ENCODE results near the gene KIAA0408. TPM values are rescaled to one million over a fixed set of nuclear protein-coding genes. Genes with fewer than 3 reads are reported as not detected.

Gene KIAA0408
- total and polyA plus RNA-seq, 9 of the 15 experiments (the other 6 are each of a cell fraction or from before 2014, with no cell fraction given), result 0.11 TPM; not detected in 8

DNA sequence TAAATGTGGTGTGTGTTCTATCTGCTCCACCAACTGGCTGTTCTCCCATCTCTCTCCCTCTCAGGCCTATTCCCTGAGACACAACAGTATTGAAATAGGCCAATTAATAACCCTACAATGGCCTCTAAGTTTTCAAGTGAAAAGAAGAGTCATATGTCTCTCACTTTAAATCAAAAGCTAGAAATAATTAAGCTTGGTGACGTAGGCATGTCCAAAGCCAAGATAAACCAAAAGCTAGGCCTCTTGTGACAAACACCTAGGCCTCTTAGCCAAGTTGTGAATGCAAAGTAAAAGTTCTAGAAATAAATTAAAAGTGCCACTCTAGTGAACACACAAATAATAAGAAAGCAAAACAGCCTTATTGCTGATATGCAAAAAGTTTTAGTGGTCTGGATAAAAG is 30.1 kb upstream of the KIAA0408 start:
- Histone ChIP-seq H3K79me2 (ENCODE audit: control insufficient read depth, insufficient read depth, low read length) (no peaks in the 10 kb centered on the region), H3K27me3 (ENCODE audit: control insufficient read depth in 2 of 2, insufficient read depth in 2 of 2, low read length in 2 of 2) (no peaks in the 10 kb centered on the region), H4K20me1 (replicated peaks; ENCODE audit: control insufficient read depth, insufficient read depth, low read length) (no peaks in the 10 kb centered on the region), H3K4me3 (no peak overlapping the region), H3K36me3 (ENCODE audit: control insufficient read depth, insufficient read depth, low read length) (no peaks in the 10 kb centered on the region), H3K9me3 (replicated peaks; ENCODE audit: control insufficient read depth, insufficient read depth, low read depth, low read length) (no peaks in the 10 kb centered on the region), H3K9ac (ENCODE audit: insufficient read depth in 1 of 2, low read depth in 2 of 2, low read length in 2 of 2) (no peak overlapping the region), H3K9me1 (ENCODE audit: control insufficient read depth, insufficient read depth, low read length) (no peaks in the 10 kb centered on the region), H3K27ac (ENCODE audit: extremely low read depth, low read depth, low read length) (no peak overlapping the region), H3K4me1 (replicated peaks in 1 of 2; ENCODE audit: control insufficient read depth in 2 of 2, insufficient read depth in 2 of 2, low read length in 2 of 2) (no peaks in the 10 kb centered on the region), H3K4me2 (ENCODE audit: insufficient read depth, low read length) (no peak overlapping the region), H2AFZ (ENCODE audit: low read depth, low read length) (no peak overlapping the region)
- 9% methylated on average over 1 of the region's 1 CpG for WGBS (ENCODE audit: insufficient coverage, low coverage, missing lambda C conversion rate)
- intact Hi-C loops (cut with micrococcal nuclease), result no loop called here
- in situ Hi-C loops (cut with MboI), result no loop called here
- ATAC-seq, result no peak
- CTCF ChIA-PET (ENCODE audit: low intra/inter-chr PET ratio), result no interaction called here
- TF ChIP-seq TAF9B (IDR thresholded peaks at IDR 0.05; ENCODE audit: partially characterized antibody), result no peak
- no peak for TF ChIP-seq ZNF121 (CRISPR knock-in tag; conservative IDR thresholded peaks at IDR 0.05)
- no peak for TF ChIP-seq KDM1A (IDR thresholded peaks at IDR 0.05)
- no peak for TF ChIP-seq MLX (CRISPR knock-in tag; conservative IDR thresholded peaks at IDR 0.05)
- no peak for TF ChIP-seq ZNF436 (CRISPR knock-in tag; IDR thresholded peaks at IDR 0.05)
- TF ChIP-seq NR2C1 (IDR thresholded peaks at IDR 0.05), result no peak
- no peak for TF ChIP-seq NR2C1 (tag; IDR thresholded peaks at IDR 0.05)
- TF ChIP-seq FOXK1 (CRISPR knock-in tag; IDR thresholded peaks at IDR 0.05; ENCODE audit: borderline replicate concordance), result no peak
- no peak for TF ChIP-seq CREBBP (IDR thresholded peaks at IDR 0.05; ENCODE audit: low read depth, low read length)
- TF ChIP-seq NEUROD1 (IDR thresholded peaks at IDR 0.05; ENCODE audit: borderline replicate concordance, low read depth, low read length, partially characterized antibody), result no peak
- no peak for TF ChIP-seq SNRNP70 (optimal IDR thresholded peaks at IDR 0.05; ENCODE audit: low read depth, low read length)
- TF ChIP-seq TEAD1 (CRISPR knock-in tag; IDR thresholded peaks at IDR 0.05), result no peak
- no peak for TF ChIP-seq ZNF57 (CRISPR knock-in tag; IDR thresholded peaks at IDR 0.05)
- TF ChIP-seq, protein P1, sequence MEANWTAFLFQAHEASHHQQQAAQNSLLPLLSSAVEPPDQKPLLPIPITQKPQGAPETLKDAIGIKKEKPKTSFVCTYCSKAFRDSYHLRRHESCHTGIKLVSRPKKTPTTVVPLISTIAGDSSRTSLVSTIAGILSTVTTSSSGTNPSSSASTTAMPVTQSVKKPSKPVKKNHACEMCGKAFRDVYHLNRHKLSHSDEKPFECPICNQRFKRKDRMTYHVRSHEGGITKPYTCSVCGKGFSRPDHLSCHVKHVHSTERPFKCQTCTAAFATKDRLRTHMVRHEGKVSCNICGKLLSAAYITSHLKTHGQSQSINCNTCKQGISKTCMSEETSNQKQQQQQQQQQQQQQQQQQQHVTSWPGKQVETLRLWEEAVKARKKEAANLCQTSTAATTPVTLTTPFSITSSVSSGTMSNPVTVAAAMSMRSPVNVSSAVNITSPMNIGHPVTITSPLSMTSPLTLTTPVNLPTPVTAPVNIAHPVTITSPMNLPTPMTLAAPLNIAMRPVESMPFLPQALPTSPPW (CRISPR knock-in tag; IDR thresholded peaks at IDR 0.05), result no peak
- no peak for TF ChIP-seq TAL1 (IDR thresholded peaks at IDR 0.05)
- no peak for FAIRE-seq
- BruUV-seq (replicated peaks), result no TSS peak
- no peak for DNase-seq (ENCODE audit: extremely low read depth in 1 of 4, low spot score in 3 of 4)
- POLR2A ChIA-PET, result interaction anchor here (0.9 kb wide), 1 partner anchor 23 kb away, joined by 3 read pairs; no protein-coding TSS in a partner anchor
